Measurements from ENCODE around the gene SACS. TPM values are rescaled to one million over a fixed set of nuclear protein-coding genes. Genes with fewer than 3 reads are reported as not detected.

Gene SACS
- total RNA-seq, 1 experiment from 2014 or later = 33.4 TPM

- TF ChIP-seq, protein P1, sequence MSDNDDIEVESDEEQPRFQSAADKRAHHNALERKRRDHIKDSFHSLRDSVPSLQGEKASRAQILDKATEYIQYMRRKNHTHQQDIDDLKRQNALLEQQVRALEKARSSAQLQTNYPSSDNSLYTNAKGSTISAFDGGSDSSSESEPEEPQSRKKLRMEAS (IDR thresholded peaks at IDR 0.05) = no peak
- no peak for TF ChIP-seq EGR1 (IDR thresholded peaks at IDR 0.05; ENCODE audit: low read depth)
Measured at GRCh38 chr13:23320926-23321534, 112.5 kb downstream of the SACS start (continued).

DNA sequence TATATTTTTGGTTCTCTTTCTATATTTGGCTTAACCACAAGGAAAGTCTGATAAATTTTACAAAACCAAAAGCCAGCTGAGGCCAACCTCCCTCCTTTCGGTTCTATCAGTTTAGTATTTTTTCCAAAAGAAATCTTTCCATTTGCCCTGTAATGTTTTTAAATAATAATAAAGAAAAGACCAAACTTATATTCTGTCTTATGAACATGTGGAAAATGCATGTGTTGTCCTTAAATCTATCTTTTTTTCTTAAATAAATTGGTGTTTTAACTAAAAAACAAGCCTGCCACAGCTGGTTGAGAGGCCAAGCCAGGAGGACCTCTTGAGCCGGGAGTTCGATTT lies 113.6 kb downstream of the SACS start:
- no peak for TF ChIP-seq RAD21 (IDR thresholded peaks at IDR 0.05; ENCODE audit: low read depth)
- no peak for TF ChIP-seq CBX3 (IDR thresholded peaks at IDR 0.05; ENCODE audit: low read depth)
- no peak for TF ChIP-seq SRF (IDR thresholded peaks at IDR 0.05; ENCODE audit: low read depth)
- no peak for TF ChIP-seq EZH2phosphoT487 (IDR thresholded peaks at IDR 0.05; ENCODE audit: borderline replicate concordance)
- no peak for TF ChIP-seq SP1 (IDR thresholded peaks at IDR 0.05; ENCODE audit: low read depth)
- no peak for TF ChIP-seq FOSL1 (IDR thresholded peaks at IDR 0.05; ENCODE audit: low read depth)
- TF ChIP-seq ZBTB33 (IDR thresholded peaks at IDR 0.05; ENCODE audit: extremely low read depth, insufficient replicate concordance, low read length) = no peak
- no peak for TF ChIP-seq ZNF274 (IDR thresholded peaks at IDR 0.05; ENCODE audit: low read depth, low read length)
- TF ChIP-seq EZH2 (IDR thresholded peaks at IDR 0.05) = no peak
- no peak for TF ChIP-seq SIN3A (IDR thresholded peaks at IDR 0.05; ENCODE audit: low read depth)
- no peak for TF ChIP-seq POLR2AphosphoS5 (IDR thresholded peaks at IDR 0.05; ENCODE audit: low read depth, low read length)
- TF ChIP-seq ATF3 (IDR thresholded peaks at IDR 0.05) = no peak
- TF ChIP-seq ZFX (IDR thresholded peaks at IDR 0.05) = no peak
- TF ChIP-seq TCF7L2 (IDR thresholded peaks at IDR 0.05; ENCODE audit: borderline replicate concordance, extremely low read depth, insufficient read depth, insufficient read length) = no peak
- TF ChIP-seq YY1 (IDR thresholded peaks at IDR 0.05; ENCODE audit: extremely low read depth, insufficient replicate concordance, low read depth, low read length) = no peak
- TF ChIP-seq, protein P1 (IDR thresholded peaks at IDR 0.05) = no peak
- TF ChIP-seq ELF1 (IDR thresholded peaks at IDR 0.05; ENCODE audit: borderline replicate concordance, low read depth) = no peak
- no peak for TF ChIP-seq JUND (IDR thresholded peaks at IDR 0.05)
- TF ChIP-seq POLR2A (IDR thresholded peaks at IDR 0.05; ENCODE audit: borderline replicate concordance, extremely low read depth, insufficient read depth, insufficient read length) = no peak
- no peak for TF ChIP-seq CEBPB (IDR thresholded peaks at IDR 0.05; ENCODE audit: low read depth)
- Histone ChIP-seq H2AFZ (ENCODE audit: low read depth, low read length, poor library complexity, severe bottlenecking) (no peak overlapping the region), H3K36me3 (ENCODE audit: control insufficient read depth in 1 of 2, insufficient read depth in 2 of 2, low read length in 2 of 2) (no peaks in the 10 kb centered on the region), H3K9me2 (ENCODE audit: insufficient read depth) (no peaks in the 10 kb centered on the region), H3K9ac (ENCODE audit: low read length) (no peak overlapping the region), H3K4me3 (replicated peaks in 1 of 2; ENCODE audit: low read depth in 1 of 2, low read length in 2 of 2) (no peak overlapping the region), H3K4me1 (ENCODE audit: control insufficient read depth in 1 of 2, insufficient read depth in 2 of 2, low read length in 2 of 2) (peaks cover 11 to 15% of the 10 kb centered on the region in 2 experiments), H3K27me3 (ENCODE audit: insufficient read depth, low read length) (no peaks in the 10 kb centered on the region), H3K4me2 (ENCODE audit: low read length) (no peak overlapping the region), H4K20me1 (ENCODE audit: insufficient read depth) (no peaks in the 10 kb centered on the region), H3K9me3 (ENCODE audit: control insufficient read depth in 1 of 2, insufficient read depth in 1 of 2, low read depth in 1 of 2, low read length in 2 of 2) (no peaks in the 10 kb centered on the region), H3K27ac (ENCODE audit: low read depth, low read length) (no peak overlapping the region), H3K79me2 (ENCODE audit: insufficient read depth, low read length) (no peaks in the 10 kb centered on the region)
- DNase-seq (ENCODE audit: low read depth, low spot score) (no peak), ATAC-seq (no peak)
- intact Hi-C loops (cut with micrococcal nuclease) = loop anchor here (1.0 to 5.0 kb wide), 2 partner anchors 378 to 519 kb away; no protein-coding TSS in a partner anchor
- ChIA-PET RAD21 (ENCODE audit: low non-redundant PET in 1 of 2, low total read pairs in 2 of 2, uncharacterized antibody in 2 of 2, unreplicated experiment in 2 of 2) (no interaction called here), CTCF (interaction anchor here (1.4 kb wide), 1 partner anchor 519 kb away, joined by 8 read pairs; no protein-coding TSS in a partner anchor), POLR2A (interaction anchor here (0.6 kb wide), 1 partner anchor 430 kb away, joined by 3 read pairs; no protein-coding TSS in a partner anchor)
- BruUV-seq (replicated peaks) = no TSS peak
